GM21619 (cell line): ENCODE results near the gene ZBTB12.
"Not testable (repeated sequence)": the region's sequence is repeated elsewhere in the genome, so short reads cannot be mapped to it uniquely, and the experiment has no call there.

Experiments used
- ATAC-seq: cut with Tn5 transposase; IDR thresholded peaks from one replicate; pipeline ENCODE4 v1.9.1; 2021; ENCODE audit not compliant: unreplicated experiment

ZBTB12 gene

GRCh38 chr6:31901953-31902643 is at the start of gene ZBTB12:
Gene ZBTB12 (minus strand): TSS chr6:31902086. CDS start chr6:31901305, 781 bp downstream.
- ATAC-seq: no peak

- ATAC-seq: no peak
These were observed 48.2 kb upstream of the ZBTB12 start for GRCh38 chr6:31949926-31950548.

- no peak for ATAC-seq
These were observed 47.0 kb upstream of the ZBTB12 start for GRCh38 chr6:31948753-31949413.

- ATAC-seq: no peak
These were observed 46.4 kb upstream of the ZBTB12 start for GRCh38 chr6:31948306-31948705.

GRCh38 chr6:31947864-31948263 is 46.0 kb upstream of the ZBTB12 start:
- ATAC-seq: no peak

GRCh38 chr6:31947070-31947675 is 45.3 kb upstream of the ZBTB12 start:
- ATAC-seq: no peak

GRCh38 chr6:31946370-31946885 is 44.5 kb upstream of the ZBTB12 start:
- ATAC-seq: no peak

- ATAC-seq: no peak
These were observed 43.9 kb upstream of the ZBTB12 start, which contains the start of gene CFB for GRCh38 chr6:31945507-31946369. Gene CFB (plus strand): TSS chr6:31946095. CDS start chr6:31946222, 127 bp downstream.

- no peak for ATAC-seq
These were observed 43.2 kb upstream of the ZBTB12 start for GRCh38 chr6:31945154-31945506.

- ATAC-seq: no peak
These were observed 41.9 kb upstream of the ZBTB12 start for GRCh38 chr6:31943742-31944141.

GRCh38 chr6:31940256-31940664 is 38.4 kb upstream of the ZBTB12 start:
- no peak for ATAC-seq

- ATAC-seq: no peak
These were observed 33.9 kb upstream of the ZBTB12 start for GRCh38 chr6:31935823-31936222.

GRCh38 chr6:31935021-31935420 is 33.1 kb upstream of the ZBTB12 start:
- ATAC-seq: no peak

- ATAC-seq: no peak
These were observed 31.7 kb upstream of the ZBTB12 start for GRCh38 chr6:31933537-31933936.

- not testable (repeated sequence) for ATAC-seq
These were observed 30.3 kb upstream of the ZBTB12 start for GRCh38 chr6:31932137-31932536.

- ATAC-seq: no peak
These were observed 29.1 kb upstream of the ZBTB12 start for GRCh38 chr6:31930962-31931361.

GRCh38 chr6:31928672-31928939 is 26.7 kb upstream of the ZBTB12 start:
- ATAC-seq: no peak

- no peak for ATAC-seq
These were observed 26.2 kb upstream of the ZBTB12 start for GRCh38 chr6:31927863-31928671.

- no peak for ATAC-seq
These were observed 25.5 kb upstream of the ZBTB12 start, which contains the start of gene C2 for GRCh38 chr6:31927242-31927862. Gene C2 (plus strand): TSS chr6:31927717. CDS start chr6:31927753, 36 bp downstream.
